Hematopoietic multipotent progenitor cell treated with erythropoietin and hydrocortisone succinate and interleukin-3 and kit ligand, for 8 days (in vitro differentiated cells): Measurements from ENCODE around the gene COG1.
"Not testable (repeated sequence)": the region's sequence is repeated elsewhere in the genome, so short reads cannot be mapped to it uniquely, and the experiment has no call there.

ENCODE experiments used
- DNase-seq: peaks from one replicate; pipeline ENCODE4 v3.0.0-alpha.2; 2015

COG1 gene

GRCh38 chr17:73192894-73193701 lies at the start of gene COG1:
TSS of gene COG1 (plus strand) at chr17:73193055. CDS start at chr17:73193070, 15 bp downstream.
- peak; percentile 86 for DNase-seq

- DNase-seq, result not testable (repeated sequence)
Observed at GRCh38 chr17:73144209-73144608, 48.6 kb upstream of the COG1 start.

- no peak for DNase-seq
Observed at GRCh38 chr17:73145641-73146040, 47.2 kb upstream of the COG1 start.

- DNase-seq, result not testable (repeated sequence)
Observed at GRCh38 chr17:73147791-73148190, 45.1 kb upstream of the COG1 start.

- no peak for DNase-seq
Observed at GRCh38 chr17:73148540-73149334, 44.1 kb upstream of the COG1 start.

GRCh38 chr17:73150622-73151300 lies 42.1 kb upstream of the COG1 start:
- not testable (repeated sequence) for DNase-seq

GRCh38 chr17:73151916-73152632 lies 40.8 kb upstream of the COG1 start:
- no peak for DNase-seq

- no peak for DNase-seq
Observed at GRCh38 chr17:73155410-73156165, 37.3 kb upstream of the COG1 start.

- peak; percentile 66 for DNase-seq
Observed at GRCh38 chr17:73156166-73156840, 36.6 kb upstream of the COG1 start.

GRCh38 chr17:73156887-73157520 lies 35.9 kb upstream of the COG1 start:
- peak; percentile 37 for DNase-seq

GRCh38 chr17:73157521-73157890 lies 35.3 kb upstream of the COG1 start:
- DNase-seq, result peak; percentile 34

GRCh38 chr17:73158133-73158532 lies 34.7 kb upstream of the COG1 start:
- no peak for DNase-seq

- DNase-seq, result peak; percentile 22
Observed at GRCh38 chr17:73160980-73161630, 31.8 kb upstream of the COG1 start.

- DNase-seq, result no peak
Observed at GRCh38 chr17:73163043-73163442, 29.8 kb upstream of the COG1 start.

- no peak for DNase-seq
Observed at GRCh38 chr17:73165616-73166404, 27.0 kb upstream of the COG1 start.

- peak; percentile 50 for DNase-seq
Observed at GRCh38 chr17:73166731-73167581, 25.9 kb upstream of the COG1 start.

- no peak for DNase-seq
Observed at GRCh38 chr17:73168667-73169066, 24.2 kb upstream of the COG1 start.

- no peak for DNase-seq
Observed at GRCh38 chr17:73170324-73170723, 22.5 kb upstream of the COG1 start.

GRCh38 chr17:73172252-73172651 lies 20.6 kb upstream of the COG1 start:
- DNase-seq, result no peak
